Activated T-cell treated with anti-CD3 and anti-CD28 coated beads, Interleukin-2, amount 50 U/mL, for 72 hours (primary cell): Measurements from ENCODE around the gene CD151. TPM values are rescaled to one million over a fixed set of nuclear protein-coding genes. Genes with fewer than 3 reads are reported as not detected.
A peak's percentile ranks its signal among the peaks of the same experiment; 100 is the strongest.

Source experiments
- ATAC-seq, 2 donors: fragments of 150-1000 bp; cut with Tn5 transposase; replicated peaks in 1 of 2; 2 replicates each; pipeline ENCODE4 v1.10.0; 2021; ENCODE audit warnings: moderate library complexity in 2 of 2, mild to moderate bottlenecking in 1 of 2
- DNase-seq, 2 donors: peaks; one replicate each; pipeline ENCODE4 v3.0.0; 2021 to 2022; ENCODE audit warnings: mixed read lengths in 1 of 2
- H3K27ac Mint-ChIP-seq: one replicate; pipeline ENCODE4 v1.8.0; 2022; ENCODE audit warnings: mild to moderate bottlenecking, moderate library complexity, mixed read lengths
- H3K27me3 Mint-ChIP-seq: one replicate; pipeline ENCODE4 v1.8.0; 2022; ENCODE audit warnings: low read depth, mixed read lengths
- H3K36me3 Mint-ChIP-seq, 2 donors: one replicate each; pipeline ENCODE4 v1.8.0; 2022; ENCODE audit warnings: mixed read lengths in 2 of 2, mild to moderate bottlenecking in 1 of 2; ENCODE audit not compliant: insufficient read depth in 2 of 2
- H3K4me1 Mint-ChIP-seq: one replicate; pipeline ENCODE4 v1.8.0; 2022; ENCODE audit warnings: low read depth, mixed read lengths
- H3K4me3 Mint-ChIP-seq, 2 donors: one replicate each; pipeline ENCODE4 v1.8.0; 2022; ENCODE audit warnings: mild to moderate bottlenecking in 2 of 2, mixed read lengths in 2 of 2, moderate library complexity in 2 of 2
- H3K9me3 Mint-ChIP-seq, 2 donors: one replicate each; pipeline ENCODE4 v1.8.0; 2022; ENCODE audit warnings: mixed read lengths in 2 of 2
- total RNA-seq, 2 donors: library from RNA; stranded (reverse); gene quantifications; one replicate each; pipeline ENCODE4 v1.2.3, GENCODE V29; 2022

The CD151 gene
- total RNA-seq, 2 donors from 2014 or later = 35.4 to 42.2 TPM

DNA sequence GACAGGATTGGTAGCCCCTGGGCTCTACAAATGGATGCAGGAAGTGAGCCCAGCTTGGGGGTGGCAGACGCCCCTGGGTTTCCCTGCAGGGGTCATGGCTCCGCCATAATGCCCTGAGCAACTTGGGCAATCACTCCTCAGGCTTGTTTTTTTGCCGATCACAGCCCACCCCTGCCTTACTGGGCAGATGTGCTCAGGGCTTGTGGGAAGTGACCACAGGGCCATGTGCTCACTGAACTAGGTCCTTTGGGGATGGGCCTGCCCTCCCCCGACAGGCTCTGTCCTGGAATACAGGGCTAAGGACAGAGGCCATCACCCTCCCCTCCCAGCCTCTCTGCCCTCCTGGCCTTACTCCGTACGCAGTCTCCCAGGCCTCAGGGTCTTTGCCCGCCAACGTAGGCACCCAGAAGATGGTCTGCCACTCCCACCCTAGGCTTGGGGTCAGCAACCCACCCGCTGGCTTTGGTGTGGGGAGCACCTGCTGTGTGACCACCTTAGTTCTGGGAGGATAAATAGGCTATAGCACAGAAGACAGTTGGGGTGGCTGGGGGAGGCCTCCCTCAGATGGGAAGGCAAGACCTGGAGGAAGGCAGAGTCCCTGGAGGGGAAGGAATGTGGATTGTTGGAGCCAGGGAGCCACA, 19.2 kb upstream of the CD151 start:
- Mint-ChIP-seq H3K27ac (no peak overlapping the region), H3K4me3 (no peak overlapping the region), H3K36me3 (peaks cover 5 to 14% of the 10 kb centered on the region in 2 donors), H3K4me1 (peaks cover 40% of the 10 kb centered on the region), H3K27me3 (no peaks in the 10 kb centered on the region), H3K9me3 (no peaks in the 10 kb centered on the region)
- ATAC-seq (no peak), DNase-seq (no peak)

DNA sequence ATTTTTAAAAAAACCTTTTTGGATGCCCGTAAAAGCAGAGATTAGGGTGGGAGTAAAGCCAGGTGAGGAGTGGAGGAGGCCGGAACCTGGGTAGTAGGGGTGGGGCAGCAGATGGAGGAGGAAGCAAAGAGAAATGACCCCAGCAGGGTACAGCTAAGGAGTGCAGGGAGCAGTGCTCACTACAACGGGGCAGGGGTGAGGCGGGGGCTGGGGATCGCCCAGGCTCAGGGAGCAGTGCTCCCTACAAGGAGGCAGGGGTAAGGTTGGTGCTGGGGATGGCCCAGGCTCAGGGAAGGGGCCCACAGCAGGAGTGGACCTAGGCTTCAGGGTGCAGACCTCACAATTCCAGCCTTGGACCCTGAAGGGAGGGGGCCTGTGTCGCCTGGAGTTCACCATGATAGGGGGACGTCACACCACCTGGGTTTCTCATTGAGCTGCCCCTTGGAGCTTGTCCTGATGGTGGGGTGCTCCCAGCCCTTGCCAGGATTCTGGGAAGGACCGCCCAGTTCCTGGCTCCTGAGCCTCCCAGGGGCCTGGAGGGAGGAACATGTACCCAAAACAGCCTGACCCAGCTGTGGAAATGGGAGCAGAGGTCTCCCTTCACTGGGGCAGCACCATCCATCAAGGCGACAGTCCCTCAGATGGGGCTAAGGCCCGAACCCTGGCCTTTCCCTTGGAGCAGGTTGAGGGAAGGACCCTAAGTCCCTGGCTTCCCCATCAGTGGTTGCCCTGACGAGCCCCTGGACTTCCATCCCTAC, 16.9 kb upstream of the CD151 start:
- H3K9me3 Mint-ChIP-seq = no peaks in the 10 kb centered on the region
- H3K27me3 Mint-ChIP-seq = no peaks in the 10 kb centered on the region
- H3K27ac Mint-ChIP-seq = no peak overlapping the region
- no peak for DNase-seq
- no peak for ATAC-seq
- H3K4me3 Mint-ChIP-seq = no peak overlapping the region
- H3K4me1 Mint-ChIP-seq = peaks cover 32% of the 10 kb centered on the region
- H3K36me3 Mint-ChIP-seq = peaks cover 5 to 11% of the 10 kb centered on the region in 2 donors

DNA sequence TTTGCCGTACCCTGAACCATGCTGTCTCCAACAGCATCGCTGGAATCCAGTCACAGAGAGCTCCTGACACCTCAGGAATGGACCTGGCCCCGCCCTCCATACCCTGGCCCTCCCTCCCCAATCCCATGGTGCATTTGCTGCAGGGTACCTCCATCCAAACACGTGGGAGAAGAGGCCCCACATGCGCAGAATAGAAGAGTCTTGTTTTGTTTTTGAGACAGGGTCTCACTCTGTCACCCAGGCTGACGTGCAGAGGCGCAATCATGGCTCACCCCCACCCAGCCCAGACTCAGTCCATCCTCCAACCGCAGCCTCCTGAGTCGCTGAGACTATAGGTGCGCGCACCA, 16.3 kb upstream of the CD151 start:
- peaks cover 29% of the 10 kb centered on the region for H3K4me1 Mint-ChIP-seq

GRCh38 chr11:818396-819128, 14.2 kb upstream of the CD151 start, which contains the start of gene PNPLA2:
Gene PNPLA2, plus strand, starts transcription at chr11:818914. Its CDS starts 805 bp downstream, at chr11:819719.
- H3K27ac Mint-ChIP-seq = no peak within 1 kb of the TSS
- H3K27me3 Mint-ChIP-seq = no peaks in the 10 kb centered on the region
- ATAC-seq (no peak), DNase-seq (no peak)
- peaks cover 15% of the 10 kb centered on the region for H3K4me1 Mint-ChIP-seq
- H3K4me3 Mint-ChIP-seq = peak within 1 kb of the TSS; percentile 87 to 89
- no peaks in the 10 kb centered on the region for H3K9me3 Mint-ChIP-seq
- H3K36me3 Mint-ChIP-seq = peaks cover 0 to 3% of the 10 kb centered on the region in 2 donors

More for the DNA sequence above, 16.3 kb upstream of the CD151 start:
- ATAC-seq = no peak
- Mint-ChIP-seq H3K36me3 (peaks cover 5 to 8% of the 10 kb centered on the region in 2 donors), H3K27ac (no peak overlapping the region), H3K4me3 (no peak overlapping the region), H3K9me3 (no peaks in the 10 kb centered on the region), H3K27me3 (no peaks in the 10 kb centered on the region)
- DNase-seq = no peak

GRCh38 chr11:819129-819931, 13.4 kb upstream of the CD151 start:
- Mint-ChIP-seq H3K27me3 (no peaks in the 10 kb centered on the region), H3K4me1 (peaks cover 11% of the 10 kb centered on the region), H3K36me3 (no peaks in the 10 kb centered on the region), H3K9me3 (no peaks in the 10 kb centered on the region), H3K4me3 (peak overlapping the region; percentile 87 to 89), H3K27ac (no peak overlapping the region)
- DNase-seq = peak; percentile 94 to 95
- peak; percentile 80 to 81 for ATAC-seq

DNA sequence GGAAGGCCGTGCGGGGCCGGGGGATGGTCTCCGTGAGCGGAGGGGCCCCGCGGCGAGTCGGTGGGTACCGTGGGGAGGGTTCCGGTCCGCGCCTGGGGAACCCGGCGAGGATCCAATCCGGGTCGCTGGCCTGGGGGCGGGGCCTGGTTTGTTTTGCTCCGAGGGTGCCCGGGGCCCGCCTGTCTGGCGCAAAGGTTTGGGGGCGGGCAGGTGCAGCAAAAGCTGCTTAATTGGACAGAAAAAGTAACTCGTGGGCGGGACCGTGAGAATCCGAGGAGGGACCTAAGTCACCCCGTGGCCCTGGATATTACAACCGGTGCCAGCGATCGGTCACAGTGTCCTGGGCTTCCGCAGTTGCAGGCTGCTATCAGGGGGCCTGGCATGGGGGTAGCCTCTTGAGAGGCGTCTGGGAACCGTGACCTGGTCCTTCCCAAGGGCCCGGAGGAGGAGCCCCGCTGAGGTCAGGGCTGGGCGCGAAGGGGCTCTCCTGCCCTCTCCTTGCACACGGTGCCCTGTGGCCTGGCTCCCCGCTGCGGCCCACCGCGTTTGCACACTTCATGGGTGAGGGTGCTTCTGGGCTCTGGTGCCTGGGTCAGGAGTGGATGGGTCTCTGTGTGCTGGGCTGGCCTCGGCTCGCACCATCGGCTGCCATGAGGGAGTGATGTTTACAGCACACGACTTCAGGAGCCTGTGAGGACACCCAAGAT, 12.7 kb upstream of the CD151 start:
- Mint-ChIP-seq H3K27me3 (no peaks in the 10 kb centered on the region), H3K36me3 (peaks cover 1 to 2% of the 10 kb centered on the region in 2 donors), H3K27ac (peak overlapping the region; percentile 73), H3K9me3 (no peaks in the 10 kb centered on the region), H3K4me1 (peaks cover 11% of the 10 kb centered on the region), H3K4me3 (peak overlapping the region; percentile 87 to 89)
- peak; percentile 77 to 79 for ATAC-seq
- peak; percentile 95 to 96 for DNase-seq

DNA sequence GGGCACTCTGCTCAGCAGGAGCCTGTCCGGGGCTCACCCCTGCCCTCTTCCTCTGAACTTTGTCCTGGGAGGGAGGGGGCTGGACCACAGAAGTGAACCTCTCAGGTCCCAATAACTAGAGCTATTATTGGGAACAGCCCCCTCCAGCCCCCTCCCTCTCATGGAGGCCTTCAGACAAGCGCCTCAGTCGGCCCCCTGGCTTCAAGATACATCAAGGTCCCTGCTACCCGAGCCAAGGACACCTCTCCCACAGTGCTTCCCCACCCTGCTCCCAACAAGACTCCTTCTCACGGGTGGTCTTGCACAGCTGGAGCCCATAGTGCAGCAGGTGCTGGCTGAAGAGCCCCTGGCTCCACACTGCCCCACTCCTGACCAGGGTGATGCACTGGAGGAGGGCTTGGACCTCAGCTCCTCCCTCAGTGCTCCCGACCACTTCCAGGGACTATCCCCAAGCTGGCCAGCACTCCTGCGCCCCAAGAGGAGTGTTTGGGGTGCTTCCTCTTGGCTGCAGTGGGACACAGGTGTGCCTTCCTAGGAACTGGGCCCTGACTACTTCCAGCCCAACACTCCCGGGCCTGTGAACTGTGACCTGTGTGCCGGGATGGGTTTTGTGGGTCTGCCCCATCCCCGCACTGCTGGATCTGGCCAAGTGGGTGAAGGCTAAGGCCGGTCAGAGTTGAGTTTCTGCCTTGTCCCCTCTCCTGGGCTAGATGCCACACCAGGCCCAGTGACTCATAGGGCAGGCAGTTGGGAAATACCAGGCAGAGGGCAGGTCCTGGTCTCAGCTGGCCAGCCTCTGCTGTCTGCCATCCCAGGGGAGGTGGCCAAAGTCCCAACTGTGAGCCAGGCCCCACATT, 11.9 kb upstream of the CD151 start:
- Mint-ChIP-seq H3K27me3 (no peaks in the 10 kb centered on the region), H3K4me1 (peaks cover 11% of the 10 kb centered on the region), H3K36me3 (peaks cover 2 to 3% of the 10 kb centered on the region in 2 donors), H3K4me3 (peak overlapping the region; percentile 87 to 89), H3K27ac (no peak overlapping the region), H3K9me3 (no peaks in the 10 kb centered on the region)
- no peak for ATAC-seq
- DNase-seq = no peak

- H3K27me3 Mint-ChIP-seq = no peaks in the 10 kb centered on the region
- no peak overlapping the region for H3K27ac Mint-ChIP-seq
- ATAC-seq = no peak
- DNase-seq = no peak
- peaks cover 2 to 3% of the 10 kb centered on the region in 2 donors for H3K36me3 Mint-ChIP-seq
- H3K4me3 Mint-ChIP-seq = peak overlapping the region in 1 of 2 donors; percentile 29
- H3K4me1 Mint-ChIP-seq = peaks cover 15% of the 10 kb centered on the region
- no peaks in the 10 kb centered on the region for H3K9me3 Mint-ChIP-seq
Measured at GRCh38 chr11:821512-822371, 11.0 kb upstream of the CD151 start.

DNA sequence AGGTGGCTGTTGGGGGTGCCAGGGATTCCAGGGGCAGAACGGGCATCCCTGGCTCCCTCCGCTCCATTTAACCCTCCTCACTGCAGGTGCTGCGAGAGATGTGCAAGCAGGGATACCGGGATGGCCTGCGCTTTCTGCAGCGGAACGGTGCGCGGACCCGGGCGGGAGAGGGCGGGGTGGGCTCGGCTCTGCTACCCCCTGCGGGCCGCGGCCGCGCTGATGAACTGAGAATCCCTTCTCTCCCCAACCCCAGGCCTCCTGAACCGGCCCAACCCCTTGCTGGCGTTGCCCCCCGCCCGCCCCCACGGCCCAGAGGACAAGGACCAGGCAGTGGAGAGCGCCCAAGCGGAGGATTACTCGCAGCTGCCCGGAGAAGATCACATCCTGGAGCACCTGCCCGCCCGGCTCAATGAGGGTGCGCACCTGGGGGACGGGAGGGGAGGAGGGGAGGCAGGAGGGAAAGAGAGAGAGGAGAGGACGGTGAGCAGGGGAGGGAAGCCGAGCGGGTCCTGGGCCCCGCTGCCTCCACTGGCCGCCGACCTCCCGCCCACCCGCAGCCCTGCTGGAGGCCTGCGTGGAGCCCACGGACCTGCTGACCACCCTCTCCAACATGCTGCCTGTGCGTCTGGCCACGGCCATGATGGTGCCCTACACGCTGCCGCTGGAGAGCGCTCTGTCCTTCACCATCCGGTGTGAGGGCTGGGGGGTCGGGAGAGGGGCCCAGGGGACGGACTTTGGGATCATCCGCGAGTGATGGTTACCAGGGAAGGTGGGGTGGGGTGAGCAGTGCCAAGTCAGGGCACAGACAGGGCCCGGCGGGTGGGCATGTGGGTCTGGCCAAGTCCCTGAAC, 9.1 kb upstream of the CD151 start:
- H3K4me3 Mint-ChIP-seq = no peak overlapping the region
- ATAC-seq (no peak), DNase-seq (no peak)
- H3K4me1 Mint-ChIP-seq = peaks cover 20% of the 10 kb centered on the region
- H3K36me3 Mint-ChIP-seq = peaks cover 2 to 3% of the 10 kb centered on the region in 2 donors
- no peaks in the 10 kb centered on the region for H3K9me3 Mint-ChIP-seq
- H3K27ac Mint-ChIP-seq = no peak overlapping the region
- H3K27me3 Mint-ChIP-seq = peaks cover 13% of the 10 kb centered on the region

DNA sequence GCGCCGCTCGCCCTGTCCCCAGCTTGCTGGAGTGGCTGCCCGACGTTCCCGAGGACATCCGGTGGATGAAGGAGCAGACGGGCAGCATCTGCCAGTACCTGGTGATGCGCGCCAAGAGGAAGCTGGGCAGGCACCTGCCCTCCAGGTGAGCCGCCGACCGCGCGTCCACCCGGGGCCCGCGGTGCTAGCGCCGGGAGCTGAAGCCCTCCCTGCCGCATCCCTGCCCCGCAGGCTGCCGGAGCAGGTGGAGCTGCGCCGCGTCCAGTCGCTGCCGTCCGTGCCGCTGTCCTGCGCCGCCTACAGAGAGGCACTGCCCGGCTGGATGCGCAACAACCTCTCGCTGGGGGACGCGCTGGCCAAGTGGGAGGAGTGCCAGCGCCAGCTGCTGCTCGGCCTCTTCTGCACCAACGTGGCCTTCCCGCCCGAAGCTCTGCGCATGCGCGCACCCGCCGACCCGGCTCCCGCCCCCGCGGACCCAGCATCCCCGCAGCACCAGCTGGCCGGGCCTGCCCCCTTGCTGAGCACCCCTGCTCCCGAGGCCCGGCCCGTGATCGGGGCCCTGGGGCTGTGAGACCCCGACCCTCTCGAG, 8.4 kb upstream of the CD151 start:
- no peak overlapping the region for H3K4me3 Mint-ChIP-seq
- no peaks in the 10 kb centered on the region for H3K9me3 Mint-ChIP-seq
- H3K27ac Mint-ChIP-seq = no peak overlapping the region
- peaks cover 20% of the 10 kb centered on the region for H3K27me3 Mint-ChIP-seq
- peaks cover 26% of the 10 kb centered on the region for H3K4me1 Mint-ChIP-seq
- no peak for DNase-seq
- no peak for ATAC-seq
- peaks cover 2 to 3% of the 10 kb centered on the region in 2 donors for H3K36me3 Mint-ChIP-seq
